K562 (cell line): Measurements from ENCODE around the gene SRCIN1. TPM values are rescaled to one million over a fixed set of nuclear protein-coding genes. Genes with fewer than 3 reads are reported as not detected.

Source experiments
- ATF1 ChIP-seq, 2 experiments: fragments of 450-650 bp in 1 of 2; IDR thresholded peaks; 2 replicates each; pipeline ENCODE4 v1.6.1; 2016; ENCODE audit warnings: missing compliant biosample characterization in 1 of 2, missing genetic modification characterization in 1 of 2
- CHD4 ChIP-seq: fragments of 200-600 bp; sonication (generic); IDR thresholded peaks from 3 replicates; pipeline ENCODE4 v1.6.1; 2012; ENCODE audit warnings: low read depth, mild to moderate bottlenecking, mixed read lengths, low read length, inconsistent platforms; ENCODE audit not compliant: insufficient read depth, insufficient replicate concordance, poor library complexity, severe bottlenecking
- FOXJ2 ChIP-seq: fragments of 200-800 bp; sonication (Bioruptor generic); IDR thresholded peaks from 2 replicates; pipeline ENCODE4 v1.6.1; 2016; ENCODE audit warnings: missing genetic modification characterization, missing compliant biosample characterization
- GABPB1 ChIP-seq: sonication (generic); formaldehyde crosslinking; IDR thresholded peaks from 2 replicates; pipeline ENCODE4 v1.8.0; 2022; ENCODE audit warnings: mild to moderate bottlenecking, missing genetic modification reagents
- GTF2E2 ChIP-seq: fragments of 200-800 bp; sonication (Bioruptor generic); IDR thresholded peaks from 2 replicates; pipeline ENCODE4 v1.6.1; 2016; ENCODE audit warnings: missing genetic modification characterization, missing compliant biosample characterization
- HNRNPUL1 ChIP-seq: fragments of 200-400 bp; formaldehyde crosslinking; IDR thresholded peaks from 2 replicates; pipeline ENCODE4 v1.6.1; 2017; ENCODE audit warnings: low read length
- KHSRP ChIP-seq: fragments of 450-650 bp; IDR thresholded peaks from 2 replicates; pipeline ENCODE4 v1.6.1; 2017
- MEIS2 ChIP-seq: fragments of 450-650 bp; IDR thresholded peaks from 2 replicates; pipeline ENCODE4 v1.6.1; 2014; ENCODE audit warnings: mild to moderate bottlenecking; ENCODE audit not compliant: partially characterized antibody
- NKRF ChIP-seq: fragments of 450-650 bp; IDR thresholded peaks from 2 replicates; pipeline ENCODE4 v1.6.1; 2016; ENCODE audit warnings: borderline replicate concordance
- NR1H2 ChIP-seq: sonication (generic); formaldehyde crosslinking; IDR thresholded peaks from 2 replicates; pipeline ENCODE4 v1.4.0; 2020; ENCODE audit warnings: mild to moderate bottlenecking, missing genetic modification reagents
- PCBP2 ChIP-seq: fragments of 200-400 bp; formaldehyde crosslinking; IDR thresholded peaks from 2 replicates; pipeline ENCODE4 v1.6.1; 2018; ENCODE audit warnings: low read length, low read depth, mild to moderate bottlenecking, moderate library complexity; ENCODE audit not compliant: poor library complexity, severe bottlenecking
- PYGO2 ChIP-seq: fragments of 450-650 bp; IDR thresholded peaks from 2 replicates; pipeline ENCODE4 v1.6.1; 2016; ENCODE audit warnings: mild to moderate bottlenecking, missing genetic modification characterization, moderate library complexity, missing compliant biosample characterization
- RBFOX2 ChIP-seq: fragments of 200-400 bp; formaldehyde crosslinking; IDR thresholded peaks from 2 replicates; pipeline ENCODE4 v1.6.1; 2017; ENCODE audit warnings: low read depth, mild to moderate bottlenecking, low read length, moderate library complexity
- SRF ChIP-seq, 2 experiments: fragments of 250-450, 450-650 bp in 1 of 2; sonication (Bioruptor Pico) in 1 of 2; sonication (generic) in 1 of 2; formaldehyde crosslinking; IDR thresholded peaks; 2 replicates each; pipeline versions ENCODE4 v1.5.0 to v1.5.1; 2020 to 2022; ENCODE audit warnings: mild to moderate bottlenecking in 1 of 2, missing genetic modification reagents in 1 of 2
- ZMIZ1 ChIP-seq, 2 experiments: fragments of 150-350 bp in 1 of 2; IDR thresholded peaks; 2 replicates each; pipeline ENCODE4 v1.6.1; 2012 to 2016; ENCODE audit warnings: low read depth in 2 of 2, low read length in 2 of 2, mild to moderate bottlenecking in 1 of 2, moderate library complexity in 1 of 2
- ZNF174 ChIP-seq: fragments of 250-450 bp; sonication (Bioruptor Pico); IDR thresholded peaks from 2 replicates; pipeline ENCODE4 v1.4.0; 2020; ENCODE audit warnings: mild to moderate bottlenecking
- ZNF232 ChIP-seq: sonication (generic); formaldehyde crosslinking; IDR thresholded peaks from 2 replicates; pipeline ENCODE4 v1.8.0; 2022; ENCODE audit warnings: mild to moderate bottlenecking, missing genetic modification reagents
- ZNF253 ChIP-seq: fragments of 250-450 bp; sonication (Bioruptor Pico); conservative IDR thresholded peaks from 2 replicates; pipeline ENCODE4 v1.6.1; 2021; ENCODE audit warnings: mild to moderate bottlenecking
- ZNF586 ChIP-seq: fragments of 450-650 bp; formaldehyde crosslinking; conservative IDR thresholded peaks from 2 replicates; pipeline ENCODE4 v1.4.0; 2020; ENCODE audit warnings: mild to moderate bottlenecking, moderate library complexity
- ZNF778 ChIP-seq: fragments of 450-650 bp; formaldehyde crosslinking; IDR thresholded peaks from 2 replicates; pipeline ENCODE4 v1.4.0; 2020; ENCODE audit warnings: mild to moderate bottlenecking, moderate library complexity
- ZSCAN29 ChIP-seq: fragments of 450-650 bp; IDR thresholded peaks from 2 replicates; pipeline ENCODE4 v1.6.1; 2017
- polyA plus RNA-seq, 8 experiments: library from polyadenylated mRNA; depleted of rRNA in 4 of 8; stranded (reverse) in 5 of 8; unstranded in 3 of 8; fragments of >200 nt; fragmentation: Nextera tagmentation in 2 of 8; fragmentation: Illumina TruSeq in 1 of 8; extraction: Ambion mirVana in 2 of 8; extraction: Trizol in 1 of 8; gene quantifications; 2 replicates each; pipeline versions ENCODE4 v1.2.1 to v1.2.3, GENCODE V29; 2011 to 2014; ENCODE audit warnings: inconsistent platforms in 1 of 8, missing spikeins in 1 of 8
- total RNA-seq, 7 experiments: library from RNA; depleted of rRNA in 6 of 7; stranded (reverse); fragments of >200 nt in 6 of 7; fragmentation: Illumina TruSeq in 2 of 7; extraction: Trizol in 2 of 7; gene quantifications; 2 replicates each; pipeline versions ENCODE4 v1.2.1 to v1.2.3, GENCODE V29; 2011 to 2021; ENCODE audit warnings: low replicate concordance in 1 of 7

Gene SRCIN1
- total and polyA plus RNA-seq, 9 of the 15 experiments (the other 6 are each of a cell fraction or from before 2014, with no cell fraction given): 0.09 to 0.33 (median 0.13) TPM; not detected in 6

GRCh38 chr17:38557836-38558727 is 47.7 kb downstream of the SRCIN1 start (continued):
- TF ChIP-seq PCBP2: no peak
- no peak for TF ChIP-seq HNRNPUL1
- TF ChIP-seq MEIS2: peak; percentile 88
- TF ChIP-seq NKRF: no peak
- no peak for TF ChIP-seq ZNF174
- TF ChIP-seq ATF1 (CRISPR knock-in tag; IDR thresholded peaks at IDR 0.05): no peak
- TF ChIP-seq ATF1 (tag; IDR thresholded peaks at IDR 0.05): peak; percentile 48
- TF ChIP-seq GABPB1 (CRISPR knock-in tag): peak; percentile 45; the same call in 1 of the 2 replicates
- TF ChIP-seq RBFOX2: peak; percentile 35; the same call in 1 of the 2 replicates
- TF ChIP-seq KHSRP: no peak
- no peak for TF ChIP-seq PYGO2 (tag)
- TF ChIP-seq ZNF232 (CRISPR knock-in tag): no peak
- TF ChIP-seq SRF (CRISPR knock-in tag; IDR thresholded peaks at IDR 0.05): no peak
- TF ChIP-seq FOXJ2 (tag): 0 out of 2 replicates have a peak, but pooled peaks have one; percentile 20
- TF ChIP-seq CHD4: no peak
- no peak for TF ChIP-seq ZMIZ1 (IDR thresholded peaks at IDR 0.05; ENCODE audit: low read depth in 2 of 2, low read length in 2 of 2)
- TF ChIP-seq GTF2E2 (tag): no peak
- no peak for TF ChIP-seq ZNF586 (CRISPR knock-in tag)
- TF ChIP-seq ZNF253 (CRISPR knock-in tag): no peak
- TF ChIP-seq NR1H2 (CRISPR knock-in tag): no peak
- TF ChIP-seq ZNF778 (CRISPR knock-in tag): no peak
- no peak for TF ChIP-seq ZSCAN29
